Endothelial cell of umbilical vein (primary cell): ENCODE measurements around the gene SOX18. TPM values are rescaled to one million over a fixed set of nuclear protein-coding genes. Genes with fewer than 3 reads are reported as not detected.

Source experiments
- BruUV-seq: library from RNA; stranded (reverse); fragments of 400-500 nt; replicated peaks from 2 replicates; lab custom pipeline; 2021; lab: Mats Ljungman, UMichigan
- CTCF ChIA-PET: fragments of 300-600, 350-600 bp; sonication (Branson Sonifier 250); formaldehyde crosslinking; loops from one replicate; lab custom pipeline; 2021; ENCODE audit warnings: antibody characterized with exemption, inconsistent platforms; lab: Charles Lee
- POLR2A ChIA-PET: fragments of 300-600, 350-600 bp; sonication (Branson Sonifier 250); formaldehyde crosslinking; loops from one replicate; lab custom pipeline; 2021; ENCODE audit warnings: antibody characterized with exemption, inconsistent platforms; lab: Charles Lee
- DNase-seq: peaks from one replicate; pipeline ENCODE4 v3.0.0-alpha.2; 2011; ENCODE audit warnings: low read depth, low spot score
- FAIRE-seq: peaks from 2 replicates; lab custom pipeline; 2011; peaks lifted over from hg19 to GRCh38; lab: Jason Lieb, UNC
- H2AFZ ChIP-seq: 2 replicates; pipeline ENCODE4 v1.6.0; 2012; ENCODE audit warnings: low read depth, low read length, control low read depth, inconsistent platforms
- H3K27ac ChIP-seq: 2 replicates; pipeline ENCODE4 v1.5.1; 2011; ENCODE audit warnings: low read depth, mild to moderate bottlenecking, control low read depth, low read length, moderate library complexity; ENCODE audit not compliant: insufficient read depth
- H3K27me3 ChIP-seq, 2 experiments: 2 replicates each; pipeline versions ENCODE4 v1.6.0 to v1.6.1; 2011; ENCODE audit warnings: low read length in 2 of 2, mixed read lengths in 1 of 2; ENCODE audit not compliant: control insufficient read depth in 2 of 2, insufficient read depth in 2 of 2
- H3K36me3 ChIP-seq, 2 experiments: 2 replicates in 1 of 2; 3 replicates in 1 of 2; pipeline ENCODE4 v1.5.1; 2011; ENCODE audit warnings: low read length in 2 of 2, mild to moderate bottlenecking in 1 of 2, moderate library complexity in 1 of 2; ENCODE audit not compliant: control insufficient read depth in 2 of 2, insufficient read depth in 2 of 2; ENCODE audit errors: extremely low read depth in 1 of 2
- H3K4me1 ChIP-seq: 3 replicates; pipeline ENCODE4 v1.5.1; 2011; ENCODE audit warnings: mild to moderate bottlenecking, low read length; ENCODE audit not compliant: control insufficient read depth, insufficient read depth; ENCODE audit errors: extremely low read depth
- H3K4me2 ChIP-seq: 2 replicates; pipeline ENCODE4 v1.6.1; 2011; ENCODE audit warnings: low read length, control low read depth, mixed read lengths; ENCODE audit not compliant: insufficient read depth
- H3K4me3 ChIP-seq, 3 experiments: fragments of 200-600 bp in 1 of 3; sonication (generic), shearing (Covaris generic) in 1 of 3; replicated peaks in 1 of 3; 2 replicates each; pipeline ENCODE4 v1.5.1; 2011 to 2016; ENCODE audit warnings: control low read depth in 3 of 3, low read length in 3 of 3, mild to moderate bottlenecking in 2 of 3, inconsistent platforms in 1 of 3, low read depth in 1 of 3, moderate library complexity in 1 of 3; ENCODE audit not compliant: insufficient read depth in 1 of 3
- H3K79me2 ChIP-seq: 2 replicates; pipeline ENCODE4 v1.6.0; 2012; ENCODE audit warnings: low read length, inconsistent platforms; ENCODE audit not compliant: control insufficient read depth, insufficient read depth
- H3K9ac ChIP-seq: replicated peaks from 2 replicates; pipeline ENCODE3; 2011; ENCODE audit warnings: low read length, control low read depth; ENCODE audit not compliant: insufficient read depth; ENCODE audit errors: extremely low read depth
- H3K9me1 ChIP-seq: replicated peaks from 3 replicates; pipeline ENCODE4 v1.6.0; 2011; ENCODE audit warnings: mild to moderate bottlenecking, low read length; ENCODE audit not compliant: control insufficient read depth, insufficient read depth; ENCODE audit errors: extremely low read depth
- H3K9me3 ChIP-seq: replicated peaks from 2 replicates; pipeline ENCODE4 v1.5.1; 2012; ENCODE audit warnings: low read length, inconsistent platforms; ENCODE audit not compliant: control insufficient read depth, insufficient read depth
- H4K20me1 ChIP-seq: replicated peaks from 2 replicates; pipeline ENCODE3; 2011; ENCODE audit warnings: mild to moderate bottlenecking, low read length; ENCODE audit not compliant: control insufficient read depth, insufficient read depth; ENCODE audit errors: extremely low read depth
- CTCF ChIP-seq, 2 donors: IDR thresholded peaks; 1 replicate in 1 of 2; 2 replicates in 1 of 2; pipeline ENCODE4 v1.5.1; 2011; ENCODE audit warnings: low read length in 2 of 2, mild to moderate bottlenecking in 2 of 2, moderate library complexity in 2 of 2, control low read depth in 1 of 2, inconsistent platforms in 1 of 2, low read depth in 1 of 2; ENCODE audit not compliant: insufficient read depth in 1 of 2; ENCODE audit errors: extremely low read depth in 1 of 2
- EZH2 ChIP-seq: IDR thresholded peaks from 2 replicates; pipeline ENCODE4 v1.6.1; 2012; ENCODE audit warnings: borderline replicate concordance, low read depth, mild to moderate bottlenecking, moderate library complexity, low read length, inconsistent platforms; ENCODE audit not compliant: severe bottlenecking
- FOS ChIP-seq: IDR thresholded peaks from 2 replicates; pipeline ENCODE4 v1.6.1; 2011; ENCODE audit warnings: mild to moderate bottlenecking, low read length, moderate library complexity, borderline replicate concordance; ENCODE audit not compliant: insufficient read depth
- GATA2 ChIP-seq: IDR thresholded peaks from 2 replicates; pipeline ENCODE4 v1.7.0; 2011; ENCODE audit warnings: low read depth, mild to moderate bottlenecking, moderate library complexity, mixed read lengths, low read length; ENCODE audit not compliant: insufficient read length, insufficient read depth
- JUN ChIP-seq: IDR thresholded peaks from 2 replicates; pipeline ENCODE4 v1.6.1; 2011; ENCODE audit warnings: borderline replicate concordance, low read depth; ENCODE audit not compliant: insufficient read length, insufficient read depth
- MAX ChIP-seq: IDR thresholded peaks from 2 replicates; pipeline ENCODE4 v1.6.1; 2011; ENCODE audit not compliant: insufficient read depth, insufficient read length
- MYC ChIP-seq: IDR thresholded peaks from one replicate; pipeline ENCODE4 v1.6.1; 2011; ENCODE audit warnings: mild to moderate bottlenecking, low read depth, low read length
- POLR2A ChIP-seq: IDR thresholded peaks from 2 replicates; pipeline ENCODE4 v1.6.1; 2012; ENCODE audit warnings: low read depth, mild to moderate bottlenecking, control low read depth, low read length
- POLR2AphosphoS5 ChIP-seq: IDR thresholded peaks from 2 replicates; pipeline ENCODE4 v1.6.1; 2012; ENCODE audit warnings: low read depth, mild to moderate bottlenecking, control low read depth, low read length, moderate library complexity; ENCODE audit not compliant: insufficient read depth
- dilution Hi-C: fragments of 300-500 bp; cut with MboI; formaldehyde crosslinking; loops from one replicate; pipeline ENCODE4 v1.15.0; 2019; ENCODE audit warnings: low sequenced_read_pairs; ENCODE audit not compliant: extremely low pct_ligation_motif_present
- intact Hi-C: fragments of 100-400 bp; cut with micrococcal nuclease; formaldehyde crosslinking; loops from one replicate; pipeline ENCODE4 v1.10.0; 2022
- polyA plus RNA-seq, 4 experiments: library from polyadenylated mRNA; depleted of rRNA in 3 of 4; stranded (reverse) in 3 of 4; unstranded in 1 of 4; fragments of >200 nt; gene quantifications; 2 replicates each; pipeline versions ENCODE4 v1.2.1 to v1.2.3, GENCODE V29; 2011 to 2012; ENCODE audit warnings: missing spikeins in 1 of 4
- total RNA-seq: library from RNA; stranded (reverse); gene quantifications from 2 replicates; pipeline ENCODE4 v1.2.3, GENCODE V29; 2021

Gene SOX18
- total and polyA plus RNA-seq, 2 donors (not counting 3 experiments of a cell fraction or from before 2014, with no cell fraction given) = 20.9 to 175 TPM

GRCh38 chr20:64080013-64080812, 30.8 kb upstream of the SOX18 start, which contains the start of gene OPRL1:
Gene OPRL1, plus strand, starts transcription at chr20:64080082. Its CDS starts 12,639 bp downstream, at chr20:64092721.
- H3K4me2 ChIP-seq = peak within 1 kb of the TSS; percentile 82
- H3K4me3 ChIP-seq = peak within 1 kb of the TSS; percentile 71 to 94 (median 73)
- no peaks in the 10 kb centered on the region for H3K9me3 ChIP-seq
- H2AFZ ChIP-seq = peak within 1 kb of the TSS; percentile 61
- BruUV-seq = no TSS peak
- no peak for FAIRE-seq
- H3K9ac ChIP-seq = peak within 1 kb of the TSS; percentile 56
- CTCF ChIA-PET = interaction anchor here (1.0 to 3.0 kb wide), 6 partner anchors 16 to 100 kb away, joined by 3 to 14 read pairs (median 4); partner anchors contain the start of gene SAMD10
- peaks cover 6% of the 10 kb centered on the region for H3K79me2 ChIP-seq
- intact Hi-C loops = no loop called here
- H3K36me3 ChIP-seq = peaks cover 0 to 4% of the 10 kb centered on the region in 2 experiments
- DNase-seq = peak; percentile 34
- no peaks in the 10 kb centered on the region for H3K9me1 ChIP-seq
- peaks cover 10 to 15% of the 10 kb centered on the region in 2 experiments for H3K27me3 ChIP-seq
- peaks cover 20% of the 10 kb centered on the region for H3K4me1 ChIP-seq
- POLR2A ChIA-PET = interaction anchor here (0.6 kb wide), 1 partner anchor 451 kb away, joined by 3 read pairs; no protein-coding TSS in a partner anchor
- dilution Hi-C loops = no loop called here
- no peak within 1 kb of the TSS for H3K27ac ChIP-seq
- TF ChIP-seq POLR2A = peak; percentile 14
- TF ChIP-seq GATA2 = no peak
- no peak for TF ChIP-seq EZH2
- no peaks in the 10 kb centered on the region for H4K20me1 ChIP-seq

- H3K9me3 ChIP-seq = no peaks in the 10 kb centered on the region
- ChIA-PET CTCF (interaction anchor here (0.6 to 3.0 kb wide), 7 partner anchors 15 to 100 kb away, joined by 3 to 14 read pairs (median 4); partner anchors contain the start of gene SAMD10), POLR2A (interaction anchor here (0.6 kb wide), 1 partner anchor 450 kb away, joined by 3 read pairs; no protein-coding TSS in a partner anchor)
- H3K4me2 ChIP-seq = peak within 1 kb of the TSS; percentile 82
- H3K9ac ChIP-seq = peak within 1 kb of the TSS; percentile 56
- H3K27me3 ChIP-seq = peaks cover 2 to 7% of the 10 kb centered on the region in 2 experiments
- no peaks in the 10 kb centered on the region for H3K9me1 ChIP-seq
- DNase-seq (peak; percentile 57), FAIRE-seq (peak; percentile 37)
- dilution Hi-C loops = no loop called here
- no peaks in the 10 kb centered on the region for H4K20me1 ChIP-seq
- H3K27ac ChIP-seq = no peak within 1 kb of the TSS
- BruUV-seq = no TSS peak
- peak within 1 kb of the TSS; percentile 71 to 94 (median 73) for H3K4me3 ChIP-seq
- intact Hi-C loops = no loop called here
- H3K4me1 ChIP-seq = peaks cover 20% of the 10 kb centered on the region
- H3K79me2 ChIP-seq = peaks cover 6% of the 10 kb centered on the region
- H2AFZ ChIP-seq = peak within 1 kb of the TSS; percentile 61
- TF ChIP-seq POLR2A (peak; percentile 16), MAX (no peak), JUN (no peak), CTCF (IDR thresholded peaks at IDR 0.05; ENCODE audit: extremely low read depth in 1 of 2, insufficient read depth in 1 of 2, low read depth in 1 of 2, low read length in 2 of 2) (no peak), GATA2 (no peak), MYC (no peak), EZH2 (no peak), POLR2AphosphoS5 (no peak), FOS (no peak)
- H3K36me3 ChIP-seq = peaks cover 0 to 8% of the 10 kb centered on the region in 2 experiments
Observed at GRCh38 chr20:64079273-64080012, 30.0 kb upstream of the SOX18 start, which contains the start of gene RGS19. Gene RGS19, minus strand, starts transcription at chr20:64079518. Its CDS starts 2,632 bp downstream, at chr20:64076886.
